Endothelial cell of umbilical vein (primary cell): ENCODE data around the gene GET4.

Experiments used
- FOS ChIP-seq: IDR thresholded peaks from 2 replicates; pipeline ENCODE4 v1.6.1; 2011; ENCODE audit warnings: mild to moderate bottlenecking, low read length, moderate library complexity, borderline replicate concordance; ENCODE audit not compliant: insufficient read depth
- JUN ChIP-seq: IDR thresholded peaks from 2 replicates; pipeline ENCODE4 v1.6.1; 2011; ENCODE audit warnings: borderline replicate concordance, low read depth; ENCODE audit not compliant: insufficient read length, insufficient read depth
- MYC ChIP-seq: IDR thresholded peaks from one replicate; pipeline ENCODE4 v1.6.1; 2011; ENCODE audit warnings: mild to moderate bottlenecking, low read depth, low read length
- POLR2A ChIP-seq: IDR thresholded peaks from 2 replicates; pipeline ENCODE4 v1.6.1; 2012; ENCODE audit warnings: low read depth, mild to moderate bottlenecking, control low read depth, low read length
- POLR2AphosphoS5 ChIP-seq: IDR thresholded peaks from 2 replicates; pipeline ENCODE4 v1.6.1; 2012; ENCODE audit warnings: low read depth, mild to moderate bottlenecking, control low read depth, low read length, moderate library complexity; ENCODE audit not compliant: insufficient read depth
- TF ChIP-seq, protein P1 (sequence below), 2 donors: IDR thresholded peaks; 1 replicate in 1 of 2; 2 replicates in 1 of 2; pipeline ENCODE4 v1.5.1; 2011; ENCODE audit warnings: low read length in 2 of 2, mild to moderate bottlenecking in 2 of 2, moderate library complexity in 2 of 2, control low read depth in 1 of 2, inconsistent platforms in 1 of 2, low read depth in 1 of 2; ENCODE audit not compliant: insufficient read depth in 1 of 2; ENCODE audit errors: extremely low read depth in 1 of 2

DNA sequence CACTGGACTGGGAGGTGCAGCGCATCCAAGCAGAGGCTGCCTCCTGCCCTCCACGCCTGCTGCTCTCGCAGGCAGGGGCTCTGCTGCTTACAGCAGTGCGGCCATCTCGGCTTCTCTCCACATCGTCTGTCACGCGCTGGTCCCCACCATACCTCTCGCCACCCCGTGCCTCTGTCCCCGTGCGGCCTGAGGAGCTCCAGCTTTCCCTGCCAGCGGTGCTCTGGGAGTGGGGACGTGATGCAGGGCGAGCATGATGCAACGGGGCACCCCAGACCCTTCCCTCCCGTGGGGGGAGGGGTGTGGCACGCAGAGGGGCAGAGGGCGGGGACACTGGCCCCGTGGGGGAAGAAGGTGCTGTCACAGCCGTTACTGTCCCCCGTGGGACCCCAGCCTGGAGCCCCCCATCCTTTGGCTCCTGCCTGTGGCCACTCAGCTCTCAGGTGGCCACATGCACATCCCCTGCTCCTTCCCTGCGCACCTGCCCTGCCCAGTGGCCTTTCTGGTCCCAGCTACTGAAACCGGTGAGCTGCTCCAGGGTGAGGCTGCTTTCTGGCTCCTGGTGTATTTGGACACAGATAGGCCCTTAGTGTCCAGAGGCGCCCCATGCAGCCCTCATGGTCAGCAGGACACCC lies 9.0 kb downstream of the GET4 start:
- TF ChIP-seq POLR2AphosphoS5 (no peak), POLR2A (no peak), FOS (no peak), MYC (no peak), JUN (no peak)
- TF ChIP-seq, protein P1, sequence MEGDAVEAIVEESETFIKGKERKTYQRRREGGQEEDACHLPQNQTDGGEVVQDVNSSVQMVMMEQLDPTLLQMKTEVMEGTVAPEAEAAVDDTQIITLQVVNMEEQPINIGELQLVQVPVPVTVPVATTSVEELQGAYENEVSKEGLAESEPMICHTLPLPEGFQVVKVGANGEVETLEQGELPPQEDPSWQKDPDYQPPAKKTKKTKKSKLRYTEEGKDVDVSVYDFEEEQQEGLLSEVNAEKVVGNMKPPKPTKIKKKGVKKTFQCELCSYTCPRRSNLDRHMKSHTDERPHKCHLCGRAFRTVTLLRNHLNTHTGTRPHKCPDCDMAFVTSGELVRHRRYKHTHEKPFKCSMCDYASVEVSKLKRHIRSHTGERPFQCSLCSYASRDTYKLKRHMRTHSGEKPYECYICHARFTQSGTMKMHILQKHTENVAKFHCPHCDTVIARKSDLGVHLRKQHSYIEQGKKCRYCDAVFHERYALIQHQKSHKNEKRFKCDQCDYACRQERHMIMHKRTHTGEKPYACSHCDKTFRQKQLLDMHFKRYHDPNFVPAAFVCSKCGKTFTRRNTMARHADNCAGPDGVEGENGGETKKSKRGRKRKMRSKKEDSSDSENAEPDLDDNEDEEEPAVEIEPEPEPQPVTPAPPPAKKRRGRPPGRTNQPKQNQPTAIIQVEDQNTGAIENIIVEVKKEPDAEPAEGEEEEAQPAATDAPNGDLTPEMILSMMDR (IDR thresholded peaks at IDR 0.05; ENCODE audit: extremely low read depth in 1 of 2, insufficient read depth in 1 of 2, low read depth in 1 of 2, low read length in 2 of 2): no peak
